Right lobe of liver (tissue), 6 donors: Measurements from ENCODE around the gene OR4L1. TPM values are rescaled to one million over a fixed set of nuclear protein-coding genes. Genes with fewer than 3 reads are reported as not detected.
A peak's percentile ranks its signal among the peaks of the same experiment; 100 is the strongest.
"Not testable (repeated sequence)": the region's sequence is repeated elsewhere in the genome, so short reads cannot be mapped to it uniquely, and the experiment has no call there.

Experiments
- ATAC-seq, 4 donors: fragments of 200-7000 bp; cut with Tn5 transposase; one replicate each; pipeline ENCODE4 v1.9.1; 2020; ENCODE audit warnings: mild to moderate bottlenecking in 4 of 4, moderate library complexity in 4 of 4
- DNase-seq, 3 donors: peaks; one replicate each; pipeline ENCODE4 v3.0.0-alpha.2; 2020
- H3K27ac ChIP-seq, 3 donors: fragments of 200-600 bp; one replicate each; pipeline ENCODE4 v1.8.0; 2022
- H3K27me3 ChIP-seq, 2 donors: fragments of 200-600 bp; one replicate each; pipeline ENCODE4 v1.8.0; 2022
- H3K36me3 ChIP-seq, 4 donors: fragments of 200-600 bp; sonication (generic) in 1 of 4; one replicate each; pipeline versions ENCODE4 v1.5.1 to v1.8.0; 2017 to 2022; ENCODE audit warnings: control low read depth in 1 of 4
- H3K4me1 ChIP-seq, 4 donors: fragments of 200-600 bp; sonication (generic) in 1 of 4; one replicate each; pipeline versions ENCODE4 v1.5.1 to v1.8.0; 2017 to 2022; ENCODE audit warnings: control low read depth in 1 of 4
- H3K4me3 ChIP-seq, 3 donors: fragments of 200-600 bp; one replicate each; pipeline ENCODE4 v1.8.0; 2022
- H3K9me3 ChIP-seq, 4 donors: fragments of 200-600 bp; sonication (generic) in 1 of 4; one replicate each; pipeline versions ENCODE4 v1.5.1 to v1.8.0; 2017 to 2022; ENCODE audit warnings: control low read depth in 1 of 4
- CTCF ChIP-seq, 4 donors: fragments of 200-600 bp in 3 of 4; fragments of 450-650 bp in 1 of 4; IDR thresholded peaks; one replicate each; pipeline versions ENCODE4 v1.5.1 to v1.8.0; 2016 to 2022; ENCODE audit warnings: antibody characterized with exemption in 4 of 4, mild to moderate bottlenecking in 2 of 4
- POLR2A ChIP-seq: fragments of 450-650 bp; IDR thresholded peaks from one replicate; pipeline ENCODE4 v1.6.1; 2017; ENCODE audit warnings: antibody characterized with exemption, mild to moderate bottlenecking
- WGBS: methylation state at CpG from one replicate; pipeline ENCODE4 v1.1.6; 2018; ENCODE audit warnings: low coverage, low lambda C conversion rate; ENCODE audit not compliant: insufficient coverage; ENCODE audit errors: missing lambda C conversion rate; 5-methylcytosine and 5-hydroxymethylcytosine counted together
- intact Hi-C, 2 donors: fragments of 100-400 bp; cut with DNase I; formaldehyde crosslinking; loops; one replicate each; pipeline versions ENCODE4 v1.11.2 to v1.14.1; 2022
- total RNA-seq, 6 experiments: library from RNA; depleted of rRNA in 2 of 6; stranded (reverse); fragments of >200 nt in 2 of 6; fragmentation: NEBNext Ultra II Directional in 3 of 6; extraction: Animal tissue kit (Norgen Biotek cat#: 25700) in 3 of 6; gene quantifications; one replicate each; pipeline versions ENCODE4 v1.1.0 to v1.2.4, GENCODE V29; 2016 to 2023
- donor health status: DM: no; HTN: yes; CAD: no.
- donor health status: DM: no; HTN: no; CAD: no.
- donor health status: DM: no; HTN: no; CAD: no.
- donor health status: DM: no; HTN: yes; CAD: no.
- donor health status: DM: no; HTN: yes; CAD: no.

OR4L1 gene
- total RNA-seq, 6 experiments from 2014 or later = not detected

DNA sequence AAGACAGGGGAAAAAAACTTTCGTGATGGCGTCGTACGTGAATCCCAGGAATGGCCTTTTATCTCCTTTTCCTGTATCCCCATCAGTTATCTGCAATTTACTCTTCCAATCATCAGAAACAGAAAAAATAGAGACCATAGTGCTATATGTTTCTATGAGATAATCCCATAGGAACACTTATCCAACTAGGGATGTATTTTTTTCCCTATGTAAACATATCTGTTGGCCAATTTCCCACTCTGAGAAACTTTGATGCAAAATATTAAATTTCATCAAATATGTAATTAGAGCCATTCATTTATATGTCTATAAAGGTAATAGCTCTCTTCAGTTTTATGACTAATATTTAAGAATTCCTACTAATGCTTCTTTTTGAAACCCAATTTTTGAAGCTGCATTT lies 23.9 kb upstream of the OR4L1 start, which contains the start of gene OR4K13:
Gene OR4K13 (minus strand): TSS at position 101 of the 400 bp plus-strand sequence. CDS start 1,280 bp downstream, outside the sequence.
- no peaks in the 10 kb centered on the region for H3K27me3 ChIP-seq
- 75% methylated on average over 4 of the region's 4 CpGs for WGBS
- TF ChIP-seq CTCF (IDR thresholded peaks at IDR 0.05) (no peak), POLR2A (no peak)
- no peak within 1 kb of the TSS for H3K4me3 ChIP-seq
- intact Hi-C loops = no loop called here
- ATAC-seq (no peak), DNase-seq (no peak)
- H3K4me1 ChIP-seq = no peaks in the 10 kb centered on the region
- H3K27ac ChIP-seq = no peak within 1 kb of the TSS
- no peaks in the 10 kb centered on the region for H3K9me3 ChIP-seq
- no peaks in the 10 kb centered on the region for H3K36me3 ChIP-seq

DNA sequence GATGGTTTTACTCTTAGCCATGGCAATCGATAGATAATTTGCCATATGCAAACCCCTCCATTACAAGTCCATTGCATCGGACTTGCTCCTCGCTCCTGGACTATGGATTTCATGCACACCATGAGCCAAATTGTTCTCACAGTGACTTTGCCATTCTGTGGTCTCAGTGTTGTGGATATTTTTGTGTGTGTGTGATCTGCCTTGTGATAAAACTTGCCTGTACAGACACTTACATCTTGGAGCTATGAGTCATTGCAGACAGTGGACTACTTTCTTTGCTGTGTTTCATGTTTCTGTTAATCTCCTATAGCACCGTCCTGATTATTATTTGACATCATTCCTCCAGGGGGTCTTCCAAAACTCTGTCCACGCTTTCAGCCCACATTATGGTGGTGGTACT lies 15.6 kb upstream of the OR4L1 start:
- H3K4me3 ChIP-seq = no peak overlapping the region
- TF ChIP-seq POLR2A = no peak
- TF ChIP-seq CTCF (IDR thresholded peaks at IDR 0.05) = no peak
- WGBS = 59% methylated on average over 4 of the region's 5 CpGs
- no peaks in the 10 kb centered on the region for H3K36me3 ChIP-seq
- H3K9me3 ChIP-seq = no peaks in the 10 kb centered on the region
- H3K4me1 ChIP-seq = no peaks in the 10 kb centered on the region
- no peaks in the 10 kb centered on the region for H3K27me3 ChIP-seq
- ATAC-seq = no peak
- intact Hi-C loops = no loop called here
- DNase-seq = no peak
- H3K27ac ChIP-seq = no peak overlapping the region

DNA sequence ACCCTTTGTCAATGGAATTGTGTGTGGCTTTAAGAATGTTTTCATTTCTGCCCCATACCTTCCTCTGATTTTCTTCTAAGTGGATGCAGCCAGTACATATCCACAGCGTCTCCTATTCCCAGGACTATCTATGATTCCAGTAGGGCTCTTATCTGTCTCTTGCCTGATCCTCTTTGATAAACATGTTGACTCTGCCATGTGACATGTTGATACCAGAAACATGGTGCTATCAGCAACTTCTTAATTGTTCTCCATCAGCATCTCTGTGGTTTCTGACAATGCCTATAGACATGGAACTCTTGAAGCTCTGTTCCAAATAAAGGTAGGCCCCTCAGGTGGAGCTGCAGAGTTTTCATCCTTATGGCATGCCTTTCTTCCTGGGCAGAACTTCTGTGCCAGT lies 11.6 kb upstream of the OR4L1 start:
- intact Hi-C loops = no loop called here
- TF ChIP-seq POLR2A = no peak
- H3K36me3 ChIP-seq = no peaks in the 10 kb centered on the region
- no peak overlapping the region for H3K27ac ChIP-seq
- no peak for DNase-seq
- 44% methylated on average over 1 of the region's 1 CpG for WGBS
- no peaks in the 10 kb centered on the region for H3K9me3 ChIP-seq
- H3K27me3 ChIP-seq = no peaks in the 10 kb centered on the region
- no peaks in the 10 kb centered on the region for H3K4me1 ChIP-seq
- H3K4me3 ChIP-seq = no peak overlapping the region
- no peak for ATAC-seq

DNA sequence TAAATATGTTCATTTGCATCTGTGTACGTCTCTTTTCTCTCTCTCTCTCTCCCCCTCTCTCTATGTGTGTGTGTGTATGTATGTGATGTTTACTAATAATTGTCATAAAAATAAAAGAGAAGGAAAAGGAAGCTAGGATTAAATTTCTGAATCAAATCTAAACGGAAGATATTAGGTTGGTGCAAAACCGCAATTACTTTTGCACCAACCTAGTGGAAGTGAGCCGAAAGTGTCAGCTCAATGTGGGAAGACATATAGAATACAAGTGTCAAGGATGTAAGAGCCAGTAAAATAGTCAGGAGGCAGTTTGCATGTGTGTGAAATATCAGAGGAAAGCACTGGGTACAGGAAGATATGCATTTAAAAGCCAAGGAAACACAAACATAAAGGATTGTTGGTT lies 32.2 kb downstream of the OR4L1 start:
- H3K27ac ChIP-seq = no peak overlapping the region
- no peak for TF ChIP-seq CTCF (IDR thresholded peaks at IDR 0.05)
- no peak for TF ChIP-seq POLR2A
- H3K27me3 ChIP-seq = no peaks in the 10 kb centered on the region
- H3K9me3 ChIP-seq = no peaks in the 10 kb centered on the region
- DNase-seq (no peak), ATAC-seq (no peak)
- no peaks in the 10 kb centered on the region for H3K36me3 ChIP-seq
- WGBS = 33% methylated on average over 4 of the region's 4 CpGs
- no peak overlapping the region for H3K4me3 ChIP-seq
- H3K4me1 ChIP-seq = no peaks in the 10 kb centered on the region
- intact Hi-C loops = no loop called here

DNA sequence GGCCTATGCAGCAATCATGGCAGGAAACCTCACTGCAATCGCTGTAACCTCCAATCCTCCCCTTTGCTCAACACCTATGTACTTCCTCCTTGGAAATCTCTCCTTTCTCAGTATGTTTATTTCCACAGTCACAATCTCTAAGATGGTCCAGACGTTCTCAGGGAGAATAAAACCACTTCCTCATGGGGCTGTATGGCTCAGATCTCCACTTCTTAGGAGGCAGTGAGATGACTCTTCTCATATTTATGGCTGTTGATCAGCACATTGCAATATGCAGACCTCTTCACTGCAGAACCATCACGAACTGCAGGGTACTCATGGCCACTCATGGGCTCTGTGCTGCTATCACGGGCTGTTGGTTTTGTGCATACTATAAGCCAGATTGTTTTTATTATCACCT lies 33.6 kb downstream of the OR4L1 start:
- intact Hi-C loops = no loop called here
- ATAC-seq (no peak), DNase-seq (no peak)
- Histone ChIP-seq H3K27ac (no peak overlapping the region), H3K4me1 (no peaks in the 10 kb centered on the region), H3K36me3 (no peaks in the 10 kb centered on the region), H3K27me3 (no peaks in the 10 kb centered on the region), H3K4me3 (no peak overlapping the region), H3K9me3 (no peaks in the 10 kb centered on the region)
- no peak for TF ChIP-seq CTCF (IDR thresholded peaks at IDR 0.05)
- no peak for TF ChIP-seq POLR2A
- 6% methylated on average over 4 of the region's 4 CpGs for whole genome bisulfite sequencing

DNA sequence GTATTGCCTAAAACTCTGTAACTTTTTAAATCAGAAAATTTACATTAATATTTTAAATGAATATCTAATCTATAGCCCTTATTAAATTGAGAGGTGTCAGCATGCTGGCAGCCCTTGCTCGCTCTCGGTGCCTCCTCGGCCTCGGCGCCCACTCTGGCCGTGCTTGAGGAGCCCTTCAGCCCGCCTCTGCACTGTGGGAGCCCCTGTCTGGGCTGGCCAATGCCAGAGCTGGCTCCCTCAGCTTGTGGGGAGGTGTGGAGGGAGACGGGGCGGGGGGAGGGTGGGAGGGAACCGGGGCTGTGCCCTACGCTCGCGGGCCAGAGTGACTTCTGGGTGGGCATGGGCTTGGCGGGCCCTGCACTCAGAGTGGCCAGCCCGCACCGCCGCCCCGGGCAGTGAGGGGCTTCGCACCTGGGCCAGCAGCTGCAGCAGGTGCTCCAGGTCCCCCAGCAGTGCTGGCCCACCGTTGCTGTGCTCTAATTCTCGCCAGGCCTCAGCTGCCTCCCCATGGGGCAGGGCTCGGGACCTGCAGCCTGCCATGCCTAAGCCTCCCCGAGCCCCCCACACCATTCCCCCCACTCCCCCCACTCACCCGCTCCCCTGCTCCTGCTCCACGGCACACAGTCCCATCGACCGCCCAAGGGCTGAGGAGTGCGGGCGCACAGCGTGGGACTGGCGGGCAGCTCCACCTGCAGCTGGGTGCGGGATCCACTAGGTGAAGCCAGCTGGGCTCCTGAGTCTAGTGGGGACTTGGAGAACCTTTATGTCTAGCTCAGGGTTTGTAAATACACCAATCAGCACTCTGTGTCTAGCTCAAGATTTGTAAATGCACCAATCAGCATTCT lies 39.3 kb downstream of the OR4L1 start:
- H3K4me1 ChIP-seq, DNase-seq, H3K9me3 ChIP-seq, H3K4me3 ChIP-seq, H3K27me3 ChIP-seq, H3K36me3 ChIP-seq, intact Hi-C loops, H3K27ac ChIP-seq: not testable (repeated sequence)
- WGBS = 47% methylated on average over 4 of the region's 32 CpGs
- peak in 1 of 4 donors; percentile 19 for ATAC-seq
